Measurements from ENCODE around the gene DDRGK1.

DNA sequence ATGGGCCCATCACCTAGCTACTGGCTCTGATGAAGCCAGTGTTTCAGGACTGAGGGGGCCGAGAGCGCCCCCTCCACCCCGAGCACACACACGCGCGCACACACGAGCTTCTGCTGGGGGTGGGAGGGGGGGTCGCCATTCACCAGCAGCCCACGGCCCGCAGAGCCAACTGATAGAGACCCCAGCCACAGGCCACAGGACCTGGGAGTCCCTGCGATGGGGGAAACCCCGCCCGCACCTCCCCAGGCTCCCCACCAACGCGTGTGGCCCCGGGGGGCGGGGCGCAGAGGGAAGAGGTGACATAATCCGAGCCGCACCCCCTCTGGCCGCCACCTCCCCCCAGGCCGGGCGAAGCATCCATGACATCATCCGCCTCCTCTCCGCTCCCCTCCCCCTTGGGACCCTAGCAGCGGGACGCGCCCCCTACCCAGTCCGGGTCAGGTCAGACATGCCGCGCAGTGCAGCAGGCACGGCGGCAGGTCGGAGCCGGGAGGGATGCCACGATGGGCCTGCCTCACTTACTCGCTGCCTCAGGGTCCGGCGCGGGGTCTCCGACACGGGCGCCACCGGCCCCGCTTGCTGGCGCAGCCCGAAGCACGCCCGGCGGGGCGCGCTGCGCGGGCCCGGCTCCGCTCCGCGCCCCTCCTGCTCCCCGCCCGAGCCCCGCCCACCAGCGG lies 31.4 kb downstream of the DDRGK1 start, which contains the start of gene LZTS3:
- TF ChIP-seq, protein P1, sequence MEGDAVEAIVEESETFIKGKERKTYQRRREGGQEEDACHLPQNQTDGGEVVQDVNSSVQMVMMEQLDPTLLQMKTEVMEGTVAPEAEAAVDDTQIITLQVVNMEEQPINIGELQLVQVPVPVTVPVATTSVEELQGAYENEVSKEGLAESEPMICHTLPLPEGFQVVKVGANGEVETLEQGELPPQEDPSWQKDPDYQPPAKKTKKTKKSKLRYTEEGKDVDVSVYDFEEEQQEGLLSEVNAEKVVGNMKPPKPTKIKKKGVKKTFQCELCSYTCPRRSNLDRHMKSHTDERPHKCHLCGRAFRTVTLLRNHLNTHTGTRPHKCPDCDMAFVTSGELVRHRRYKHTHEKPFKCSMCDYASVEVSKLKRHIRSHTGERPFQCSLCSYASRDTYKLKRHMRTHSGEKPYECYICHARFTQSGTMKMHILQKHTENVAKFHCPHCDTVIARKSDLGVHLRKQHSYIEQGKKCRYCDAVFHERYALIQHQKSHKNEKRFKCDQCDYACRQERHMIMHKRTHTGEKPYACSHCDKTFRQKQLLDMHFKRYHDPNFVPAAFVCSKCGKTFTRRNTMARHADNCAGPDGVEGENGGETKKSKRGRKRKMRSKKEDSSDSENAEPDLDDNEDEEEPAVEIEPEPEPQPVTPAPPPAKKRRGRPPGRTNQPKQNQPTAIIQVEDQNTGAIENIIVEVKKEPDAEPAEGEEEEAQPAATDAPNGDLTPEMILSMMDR (IDR thresholded peaks at IDR 0.05) = peak; percentile 33; the same call in 2 of the 3 replicates
- TF ChIP-seq, protein P2, sequence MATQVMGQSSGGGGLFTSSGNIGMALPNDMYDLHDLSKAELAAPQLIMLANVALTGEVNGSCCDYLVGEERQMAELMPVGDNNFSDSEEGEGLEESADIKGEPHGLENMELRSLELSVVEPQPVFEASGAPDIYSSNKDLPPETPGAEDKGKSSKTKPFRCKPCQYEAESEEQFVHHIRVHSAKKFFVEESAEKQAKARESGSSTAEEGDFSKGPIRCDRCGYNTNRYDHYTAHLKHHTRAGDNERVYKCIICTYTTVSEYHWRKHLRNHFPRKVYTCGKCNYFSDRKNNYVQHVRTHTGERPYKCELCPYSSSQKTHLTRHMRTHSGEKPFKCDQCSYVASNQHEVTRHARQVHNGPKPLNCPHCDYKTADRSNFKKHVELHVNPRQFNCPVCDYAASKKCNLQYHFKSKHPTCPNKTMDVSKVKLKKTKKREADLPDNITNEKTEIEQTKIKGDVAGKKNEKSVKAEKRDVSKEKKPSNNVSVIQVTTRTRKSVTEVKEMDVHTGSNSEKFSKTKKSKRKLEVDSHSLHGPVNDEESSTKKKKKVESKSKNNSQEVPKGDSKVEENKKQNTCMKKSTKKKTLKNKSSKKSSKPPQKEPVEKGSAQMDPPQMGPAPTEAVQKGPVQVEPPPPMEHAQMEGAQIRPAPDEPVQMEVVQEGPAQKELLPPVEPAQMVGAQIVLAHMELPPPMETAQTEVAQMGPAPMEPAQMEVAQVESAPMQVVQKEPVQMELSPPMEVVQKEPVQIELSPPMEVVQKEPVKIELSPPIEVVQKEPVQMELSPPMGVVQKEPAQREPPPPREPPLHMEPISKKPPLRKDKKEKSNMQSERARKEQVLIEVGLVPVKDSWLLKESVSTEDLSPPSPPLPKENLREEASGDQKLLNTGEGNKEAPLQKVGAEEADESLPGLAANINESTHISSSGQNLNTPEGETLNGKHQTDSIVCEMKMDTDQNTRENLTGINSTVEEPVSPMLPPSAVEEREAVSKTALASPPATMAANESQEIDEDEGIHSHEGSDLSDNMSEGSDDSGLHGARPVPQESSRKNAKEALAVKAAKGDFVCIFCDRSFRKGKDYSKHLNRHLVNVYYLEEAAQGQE (IDR thresholded peaks at IDR 0.05) = no peak
- TF ChIP-seq ZSCAN20 (CRISPR knock-in tag; IDR thresholded peaks at IDR 0.05) = no peak
- no peak for TF ChIP-seq EP300 (IDR thresholded peaks at IDR 0.05)
- TF ChIP-seq MYC (IDR thresholded peaks at IDR 0.05; ENCODE audit: borderline replicate concordance, low read length) = no peak
- no peak for TF ChIP-seq BHLHE40 (IDR thresholded peaks at IDR 0.05; ENCODE audit: low read depth, low read length)
- TF ChIP-seq CHD4 (IDR thresholded peaks at IDR 0.05; ENCODE audit: borderline replicate concordance) = no peak
- no peak for TF ChIP-seq CHD2 (IDR thresholded peaks at IDR 0.05; ENCODE audit: low read length, partially characterized antibody)
- no peak; the same call in 1 of the 2 replicates for TF ChIP-seq POLR2A (IDR thresholded peaks at IDR 0.05; ENCODE audit: low read length)
- TF ChIP-seq ZC3H11A (IDR thresholded peaks at IDR 0.05) = no peak
- TF ChIP-seq RAD21 (conservative IDR thresholded peaks at IDR 0.05 in 1 of 2, IDR thresholded peaks at IDR 0.05 in 1 of 2) = no peak
- no peak for TF ChIP-seq MAFK (IDR thresholded peaks at IDR 0.05; ENCODE audit: partially characterized antibody)
- TF ChIP-seq EHMT2 (IDR thresholded peaks at IDR 0.05; ENCODE audit: low read depth) = no peak
- no peak for TF ChIP-seq RCOR1 (IDR thresholded peaks at IDR 0.05; ENCODE audit: low read depth, low read length)
